ENCODE measurements around the gene CTSG.
"Not testable (repeated sequence)": the region's sequence is repeated elsewhere in the genome, so short reads cannot be mapped to it uniquely, and the experiment has no call there.

CTSG gene

DNA sequence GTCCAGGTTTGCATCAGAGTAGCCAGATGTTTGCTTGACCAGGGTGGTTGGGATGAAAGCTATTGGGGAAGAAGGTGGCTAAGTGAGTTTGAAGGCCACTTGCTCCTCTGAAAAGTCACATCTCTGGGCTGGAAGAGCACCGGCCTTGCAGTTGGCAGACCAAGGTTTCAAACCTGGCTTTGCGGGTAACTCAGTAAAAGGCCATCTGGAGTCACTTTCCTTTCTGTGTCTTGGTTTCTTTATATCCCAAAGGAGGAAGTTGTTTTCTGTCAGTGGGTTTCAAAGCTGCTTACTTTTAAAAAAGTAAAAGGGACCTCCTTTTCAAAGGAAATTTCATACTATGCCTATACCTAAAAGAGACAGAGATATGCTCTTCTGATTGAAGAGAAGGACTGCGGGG, 41.8 kb downstream of the CTSG start:
- TF ChIP-seq, protein P1, sequence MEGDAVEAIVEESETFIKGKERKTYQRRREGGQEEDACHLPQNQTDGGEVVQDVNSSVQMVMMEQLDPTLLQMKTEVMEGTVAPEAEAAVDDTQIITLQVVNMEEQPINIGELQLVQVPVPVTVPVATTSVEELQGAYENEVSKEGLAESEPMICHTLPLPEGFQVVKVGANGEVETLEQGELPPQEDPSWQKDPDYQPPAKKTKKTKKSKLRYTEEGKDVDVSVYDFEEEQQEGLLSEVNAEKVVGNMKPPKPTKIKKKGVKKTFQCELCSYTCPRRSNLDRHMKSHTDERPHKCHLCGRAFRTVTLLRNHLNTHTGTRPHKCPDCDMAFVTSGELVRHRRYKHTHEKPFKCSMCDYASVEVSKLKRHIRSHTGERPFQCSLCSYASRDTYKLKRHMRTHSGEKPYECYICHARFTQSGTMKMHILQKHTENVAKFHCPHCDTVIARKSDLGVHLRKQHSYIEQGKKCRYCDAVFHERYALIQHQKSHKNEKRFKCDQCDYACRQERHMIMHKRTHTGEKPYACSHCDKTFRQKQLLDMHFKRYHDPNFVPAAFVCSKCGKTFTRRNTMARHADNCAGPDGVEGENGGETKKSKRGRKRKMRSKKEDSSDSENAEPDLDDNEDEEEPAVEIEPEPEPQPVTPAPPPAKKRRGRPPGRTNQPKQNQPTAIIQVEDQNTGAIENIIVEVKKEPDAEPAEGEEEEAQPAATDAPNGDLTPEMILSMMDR (IDR thresholded peaks at IDR 0.05): no peak
- Mint-ChIP-seq H3K27me3 (ENCODE audit: low read depth, poor library complexity) (no peaks in the 10 kb centered on the region), H3K9me3 (peaks cover 4% of the 10 kb centered on the region), H3K4me1 (no peaks in the 10 kb centered on the region), H3K4me3 (no peak overlapping the region), H3K36me3 (ENCODE audit: low read depth) (no peaks in the 10 kb centered on the region), H3K27ac (no peak overlapping the region)
- DNase-seq: no peak

DNA sequence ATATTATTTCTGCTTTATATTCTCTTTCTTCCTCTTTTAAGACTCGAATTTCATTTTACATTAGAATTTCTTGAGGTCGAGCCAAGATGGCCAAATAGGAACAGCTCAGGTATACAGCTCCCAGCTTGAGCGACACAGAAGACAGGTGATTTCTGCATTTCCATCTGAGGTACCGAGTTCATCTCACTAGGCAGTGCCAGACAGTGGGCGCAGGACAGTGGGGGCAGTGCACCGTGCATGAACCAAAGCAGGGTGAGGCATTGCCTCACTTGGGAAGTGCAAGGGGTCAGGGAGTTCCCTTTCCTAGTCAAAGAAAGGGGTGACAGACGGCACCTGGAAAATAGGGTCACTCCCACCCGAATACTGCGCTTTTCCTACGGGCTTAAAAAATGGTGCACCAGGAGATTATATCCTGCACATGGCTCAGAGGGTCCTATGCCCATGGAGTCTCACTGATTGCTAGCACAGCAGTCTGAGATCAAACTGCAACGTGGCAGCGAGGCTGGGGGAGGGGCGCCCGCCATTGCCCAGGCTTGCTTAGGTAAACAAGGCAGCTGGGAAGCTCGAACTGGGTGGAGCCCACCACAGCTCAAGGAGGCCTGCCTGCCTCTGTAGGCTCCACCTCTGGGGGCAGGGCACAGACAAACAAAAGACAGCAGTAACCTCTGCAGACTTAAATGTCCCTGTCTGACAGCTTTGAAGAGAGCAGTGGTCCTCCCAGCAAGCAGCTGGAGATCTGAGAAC, 50.0 kb downstream of the CTSG start:
- H3K27ac Mint-ChIP-seq: not testable (repeated sequence)

More for the DNA sequence above, 50.0 kb downstream of the CTSG start:
- not testable (repeated sequence) for H3K27me3 Mint-ChIP-seq (ENCODE audit: low read depth, poor library complexity); H3K4me1 Mint-ChIP-seq; DNase-seq; H3K36me3 Mint-ChIP-seq (ENCODE audit: low read depth); H3K4me3 Mint-ChIP-seq
- peaks cover 19% of the 10 kb centered on the region for H3K9me3 Mint-ChIP-seq

All from nephron progenitor cell (in vitro differentiated cells).